Activated naive CD4-positive, alpha-beta T cell treated with anti-CD3 and anti-CD28 coated beads for 36 hours (primary cell): ENCODE results near the gene FATE1. TPM values are rescaled to one million over a fixed set of nuclear protein-coding genes. Genes with fewer than 3 reads are reported as not detected.

Source experiments
- CTCF ChIA-PET: fragments of 350-600 bp; sonication (Branson Sonifier 250); formaldehyde crosslinking; loops from one replicate; lab custom pipeline; 2021; ENCODE audit warnings: antibody characterized with exemption; lab: Charles Lee
- DNase-seq: peaks from one replicate; pipeline ENCODE4 v3.0.0-alpha.2; 2020
- H3K27ac Mint-ChIP-seq: one replicate; pipeline ENCODE4 v1.8.0; 2021; ENCODE audit warnings: mild to moderate bottlenecking, mixed read lengths
- H3K27me3 Mint-ChIP-seq: one replicate; pipeline ENCODE4 v1.8.0; 2021; ENCODE audit warnings: low read depth, mixed read lengths
- H3K36me3 Mint-ChIP-seq: one replicate; pipeline ENCODE4 v1.8.0; 2021; ENCODE audit warnings: low read depth, mixed read lengths
- H3K4me1 Mint-ChIP-seq: one replicate; pipeline ENCODE4 v1.8.0; 2021; ENCODE audit warnings: low read depth, mixed read lengths
- H3K4me3 Mint-ChIP-seq: one replicate; pipeline ENCODE4 v1.8.0; 2021; ENCODE audit warnings: mild to moderate bottlenecking, moderate library complexity, mixed read lengths
- H3K9me3 Mint-ChIP-seq: one replicate; pipeline ENCODE4 v1.8.0; 2021; ENCODE audit warnings: mixed read lengths
- intact Hi-C: fragments of 100-400 bp; cut with micrococcal nuclease; formaldehyde crosslinking; loops from one replicate; pipeline ENCODE4 v1.15.1; 2023
- total RNA-seq, 2 experiments: library from RNA; stranded (reverse); gene quantifications; one replicate each; pipeline ENCODE4 v1.2.3, GENCODE V29; 2021

FATE1 gene
- total RNA-seq, 2 experiments from 2014 or later: not detected

DNA sequence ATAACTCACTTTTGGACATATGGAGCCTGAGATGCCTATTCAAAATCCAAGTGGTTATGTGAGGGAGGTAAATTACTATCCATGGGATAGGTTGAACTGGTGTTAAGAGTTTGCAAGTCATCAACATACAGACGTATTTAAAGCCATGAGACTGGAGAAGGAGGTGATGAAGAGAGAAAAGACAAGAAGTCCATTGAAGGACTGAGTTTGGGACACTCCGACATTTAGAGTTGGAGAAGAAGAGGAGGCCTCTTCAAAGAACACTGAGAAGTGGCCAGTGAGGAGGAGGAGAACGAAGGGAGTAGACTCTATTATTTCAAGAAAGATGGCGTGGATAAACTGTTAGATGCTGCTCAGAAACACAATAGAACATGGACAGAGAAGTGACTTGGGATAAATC is 18.6 kb downstream of the FATE1 start, which contains the start of gene CNGA2:
CNGA2 (plus strand) TSS at position 301 of the 400 bp plus-strand sequence. CDS start 3,738 bp downstream, outside the sequence.
- CTCF ChIA-PET: interaction anchor here (0.5 kb wide), 1 partner anchor 466 kb away, joined by 9 read pairs; no protein-coding TSS in a partner anchor
- no peaks in the 10 kb centered on the region for H3K4me1 Mint-ChIP-seq
- H3K9me3 Mint-ChIP-seq: no peaks in the 10 kb centered on the region
- peaks cover 8% of the 10 kb centered on the region for H3K27me3 Mint-ChIP-seq
- H3K27ac Mint-ChIP-seq: peak within 1 kb of the TSS; percentile 48
- H3K36me3 Mint-ChIP-seq: no peaks in the 10 kb centered on the region
- DNase-seq: no peak
- H3K4me3 Mint-ChIP-seq: no peak within 1 kb of the TSS
- intact Hi-C loops: no loop called here

GRCh38 chrX:151735219-151735618 is 19.4 kb downstream of the FATE1 start:
- intact Hi-C loops: no loop called here
- CTCF ChIA-PET: no interaction called here
- Mint-ChIP-seq H3K27me3 (peaks cover 8% of the 10 kb centered on the region), H3K36me3 (no peaks in the 10 kb centered on the region), H3K4me1 (no peaks in the 10 kb centered on the region), H3K27ac (peak overlapping the region; percentile 48), H3K9me3 (no peaks in the 10 kb centered on the region), H3K4me3 (no peak overlapping the region)
- no peak for DNase-seq

DNA sequence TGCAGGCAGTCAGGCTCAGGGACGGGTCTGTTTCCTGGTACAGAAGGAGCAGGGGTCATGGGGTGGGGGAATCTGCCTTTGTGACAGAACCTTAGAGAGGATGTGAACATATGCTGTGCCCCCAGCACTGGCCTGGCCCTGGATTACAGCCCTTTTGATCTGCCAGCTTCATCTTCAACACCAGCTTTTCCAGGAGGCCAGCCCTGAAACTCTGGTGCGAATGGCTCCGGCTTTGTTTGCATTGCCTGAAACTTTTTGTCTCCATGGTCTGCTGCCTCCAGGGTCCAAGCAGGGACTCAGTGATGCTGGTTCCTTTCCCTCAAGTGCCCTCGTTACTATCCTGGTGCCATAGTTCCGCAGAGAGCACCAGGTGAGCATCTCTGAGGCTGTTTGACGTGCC is 20.9 kb downstream of the FATE1 start:
- H3K36me3 Mint-ChIP-seq: no peaks in the 10 kb centered on the region
- no peaks in the 10 kb centered on the region for H3K4me1 Mint-ChIP-seq
- H3K4me3 Mint-ChIP-seq: no peak overlapping the region
- peaks cover 8% of the 10 kb centered on the region for H3K27me3 Mint-ChIP-seq
- CTCF ChIA-PET: no interaction called here
- intact Hi-C loops: no loop called here
- H3K27ac Mint-ChIP-seq: no peak overlapping the region
- no peak for DNase-seq
- no peaks in the 10 kb centered on the region for H3K9me3 Mint-ChIP-seq

DNA sequence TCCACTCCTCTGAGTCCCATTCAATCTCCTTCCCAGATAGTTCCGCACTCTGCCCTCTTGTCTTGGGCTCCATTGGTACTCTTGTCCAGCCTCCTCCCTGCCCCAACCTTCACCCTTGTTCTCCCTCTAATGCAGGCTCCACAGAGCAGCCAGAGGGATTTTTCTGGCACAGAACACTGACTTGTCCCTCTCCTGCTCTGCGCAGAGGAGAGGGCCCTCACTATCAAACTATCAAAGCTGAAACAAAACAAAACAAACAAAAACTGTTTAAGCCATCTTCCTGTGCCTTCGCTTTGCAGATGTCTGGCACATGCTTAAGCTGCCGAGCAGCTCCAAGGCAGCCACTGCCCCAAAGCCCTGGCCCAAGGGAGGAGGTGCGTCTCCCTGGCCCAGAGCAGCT is 21.7 kb downstream of the FATE1 start:
- CTCF ChIA-PET: no interaction called here
- no peak for DNase-seq
- H3K9me3 Mint-ChIP-seq: no peaks in the 10 kb centered on the region
- H3K4me3 Mint-ChIP-seq: no peak overlapping the region
- intact Hi-C loops: no loop called here
- no peaks in the 10 kb centered on the region for H3K36me3 Mint-ChIP-seq
- peaks cover 8% of the 10 kb centered on the region for H3K27me3 Mint-ChIP-seq
- no peaks in the 10 kb centered on the region for H3K4me1 Mint-ChIP-seq
- no peak overlapping the region for H3K27ac Mint-ChIP-seq

DNA sequence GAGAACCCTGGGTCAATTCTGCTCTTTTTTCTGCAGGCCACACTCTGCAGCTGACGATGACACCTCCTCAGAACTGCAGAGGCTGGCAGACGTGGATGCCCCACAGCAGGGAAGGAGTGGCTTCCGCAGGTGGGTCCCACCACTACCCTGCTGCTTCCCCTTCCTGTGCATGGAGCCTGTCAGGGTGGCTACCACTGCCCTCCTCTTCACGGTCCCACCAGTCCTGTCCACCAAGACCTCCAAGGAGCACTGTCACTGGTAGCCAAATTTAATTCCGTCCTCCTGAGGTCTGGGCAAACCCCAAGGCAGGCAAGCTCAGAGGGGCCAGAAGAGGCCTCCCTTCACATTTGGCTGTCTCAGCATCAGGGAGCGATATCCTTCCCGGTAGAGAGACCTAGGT is 22.9 kb downstream of the FATE1 start:
- H3K4me3 Mint-ChIP-seq: no peak overlapping the region
- H3K27me3 Mint-ChIP-seq: peaks cover 10% of the 10 kb centered on the region

GRCh38 chrX:151741606-151742005 is 25.8 kb downstream of the FATE1 start:
- Mint-ChIP-seq H3K27me3 (peaks cover 5% of the 10 kb centered on the region), H3K9me3 (no peaks in the 10 kb centered on the region), H3K4me3 (no peak overlapping the region), H3K36me3 (no peaks in the 10 kb centered on the region), H3K27ac (no peak overlapping the region), H3K4me1 (no peaks in the 10 kb centered on the region)
- intact Hi-C loops: no loop called here
- CTCF ChIA-PET: no interaction called here
- DNase-seq: no peak

More for the DNA sequence above, 22.9 kb downstream of the FATE1 start:
- intact Hi-C loops: no loop called here
- CTCF ChIA-PET: no interaction called here
- DNase-seq: no peak
- H3K4me1 Mint-ChIP-seq: no peaks in the 10 kb centered on the region
- H3K27ac Mint-ChIP-seq: no peak overlapping the region
- no peaks in the 10 kb centered on the region for H3K36me3 Mint-ChIP-seq
- H3K9me3 Mint-ChIP-seq: no peaks in the 10 kb centered on the region

- Mint-ChIP-seq H3K27me3 (peaks cover 3% of the 10 kb centered on the region), H3K27ac (no peak overlapping the region), H3K4me3 (no peak overlapping the region), H3K4me1 (no peaks in the 10 kb centered on the region), H3K36me3 (no peaks in the 10 kb centered on the region), H3K9me3 (no peaks in the 10 kb centered on the region)
- DNase-seq: no peak
- intact Hi-C loops: no loop called here
- CTCF ChIA-PET: no interaction called here
Observed at GRCh38 chrX:151742311-151742710, 26.5 kb downstream of the FATE1 start.

DNA sequence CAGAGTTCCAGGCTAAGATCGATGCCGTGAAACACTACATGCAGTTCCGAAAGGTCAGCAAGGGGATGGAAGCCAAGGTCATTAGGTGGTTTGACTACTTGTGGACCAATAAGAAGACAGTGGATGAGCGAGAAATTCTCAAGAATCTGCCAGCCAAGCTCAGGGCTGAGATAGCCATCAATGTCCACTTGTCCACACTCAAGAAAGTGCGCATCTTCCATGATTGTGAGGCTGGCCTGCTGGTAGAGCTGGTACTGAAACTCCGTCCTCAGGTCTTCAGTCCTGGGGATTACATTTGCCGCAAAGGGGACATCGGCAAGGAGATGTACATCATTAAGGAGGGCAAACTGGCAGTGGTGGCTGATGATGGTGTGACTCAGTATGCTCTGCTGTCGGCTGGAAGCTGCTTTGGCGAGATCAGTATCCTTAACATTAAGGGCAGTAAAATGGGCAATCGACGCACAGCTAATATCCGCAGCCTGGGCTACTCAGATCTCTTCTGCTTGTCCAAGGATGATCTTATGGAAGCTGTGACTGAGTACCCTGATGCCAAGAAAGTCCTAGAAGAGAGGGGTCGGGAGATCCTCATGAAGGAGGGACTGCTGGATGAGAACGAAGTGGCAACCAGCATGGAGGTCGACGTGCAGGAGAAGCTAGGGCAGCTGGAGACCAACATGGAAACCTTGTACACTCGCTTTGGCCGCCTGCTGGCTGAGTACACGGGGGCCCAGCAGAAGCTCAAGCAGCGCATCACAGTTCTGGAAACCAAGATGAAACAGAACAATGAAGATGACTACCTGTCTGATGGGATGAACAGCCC is 28.0 kb downstream of the FATE1 start:
- Mint-ChIP-seq H3K9me3 (no peaks in the 10 kb centered on the region), H3K36me3 (no peaks in the 10 kb centered on the region), H3K4me1 (no peaks in the 10 kb centered on the region), H3K27me3 (peaks cover 2% of the 10 kb centered on the region), H3K4me3 (no peak overlapping the region), H3K27ac (no peak overlapping the region)
- CTCF ChIA-PET: no interaction called here
- DNase-seq: no peak
- intact Hi-C loops: no loop called here

DNA sequence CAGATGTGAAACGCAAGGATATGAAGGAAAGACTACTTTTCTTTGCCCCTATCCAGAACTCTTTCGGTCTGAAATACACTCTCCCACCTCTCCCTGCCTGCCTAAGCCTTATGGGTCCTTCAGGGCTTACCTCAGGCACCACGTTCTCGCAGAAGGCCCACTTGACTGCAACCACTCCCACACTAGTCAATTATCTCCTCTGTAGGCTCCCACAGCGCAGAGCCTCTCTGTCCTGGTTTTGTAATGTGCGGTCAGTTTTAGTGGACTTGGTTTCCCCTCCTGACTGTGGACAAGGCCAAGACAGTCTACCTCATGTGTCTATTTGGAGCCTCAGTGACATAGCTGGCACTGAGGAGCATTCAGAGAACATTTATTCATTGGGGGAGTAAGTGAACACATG is 29.8 kb downstream of the FATE1 start:
- Mint-ChIP-seq H3K4me1 (no peaks in the 10 kb centered on the region), H3K27ac (no peak overlapping the region), H3K9me3 (no peaks in the 10 kb centered on the region), H3K36me3 (no peaks in the 10 kb centered on the region), H3K4me3 (no peak overlapping the region), H3K27me3 (peaks cover 5% of the 10 kb centered on the region)
- intact Hi-C loops: no loop called here
- no peak for DNase-seq
- CTCF ChIA-PET: no interaction called here

- no peak overlapping the region for H3K27ac Mint-ChIP-seq
- H3K27me3 Mint-ChIP-seq: peaks cover 9% of the 10 kb centered on the region
- no peaks in the 10 kb centered on the region for H3K36me3 Mint-ChIP-seq
- intact Hi-C loops: no loop called here
- H3K4me1 Mint-ChIP-seq: no peaks in the 10 kb centered on the region
- DNase-seq: no peak
- H3K9me3 Mint-ChIP-seq: no peaks in the 10 kb centered on the region
- H3K4me3 Mint-ChIP-seq: no peak overlapping the region
- CTCF ChIA-PET: no interaction called here
Observed at GRCh38 chrX:151746502-151746901, 30.7 kb downstream of the FATE1 start.

GRCh38 chrX:151750511-151750910 is 34.7 kb downstream of the FATE1 start:
- Mint-ChIP-seq H3K9me3 (no peaks in the 10 kb centered on the region), H3K27me3 (peaks cover 10% of the 10 kb centered on the region), H3K4me3 (no peak overlapping the region), H3K4me1 (no peaks in the 10 kb centered on the region), H3K36me3 (no peaks in the 10 kb centered on the region), H3K27ac (no peak overlapping the region)
- intact Hi-C loops: loop anchor here (5.0 kb wide), 1 partner anchor 1067 kb away; no protein-coding TSS in a partner anchor
- DNase-seq: no peak
- CTCF ChIA-PET: interaction anchor here (0.6 kb wide), 2 partner anchors 18 to 601 kb away, joined by 3 to 7 read pairs; no protein-coding TSS in a partner anchor

- H3K4me1 Mint-ChIP-seq: no peaks in the 10 kb centered on the region
- no peaks in the 10 kb centered on the region for H3K36me3 Mint-ChIP-seq
- CTCF ChIA-PET: interaction anchor here (1.1 to 1.6 kb wide), 3 partner anchors 148 to 880 kb away, joined by 3 to 6 read pairs (median 3); no protein-coding TSS in a partner anchor
- H3K27me3 Mint-ChIP-seq: peaks cover 10% of the 10 kb centered on the region
- intact Hi-C loops: loop anchor here (1.0 to 5.0 kb wide), 2 partner anchors 883 to 1064 kb away; no protein-coding TSS in a partner anchor
- no peaks in the 10 kb centered on the region for H3K9me3 Mint-ChIP-seq
- DNase-seq: no peak
- H3K4me3 Mint-ChIP-seq: no peak overlapping the region
- no peak overlapping the region for H3K27ac Mint-ChIP-seq
Observed at GRCh38 chrX:151752847-151753246, 37.0 kb downstream of the FATE1 start.
